Kidney epithelial cell (primary cell): Measurements from ENCODE around the gene SLC44A2. TPM values are rescaled to one million over a fixed set of nuclear protein-coding genes. Genes with fewer than 3 reads are reported as not detected.
"Not testable (repeated sequence)": the region's sequence is repeated elsewhere in the genome, so short reads cannot be mapped to it uniquely, and the experiment has no call there.

Source experiments
- DNase-seq: peaks from one replicate; pipeline ENCODE4 v3.0.0-alpha.2; 2010; ENCODE audit warnings: low read depth
- H3K27me3 ChIP-seq: 2 replicates; pipeline ENCODE4 v1.6.0; 2011; ENCODE audit warnings: low read length; ENCODE audit not compliant: control insufficient read depth, insufficient read depth
- H3K36me3 ChIP-seq: 2 replicates; pipeline ENCODE4 v1.5.1; 2011; ENCODE audit warnings: low read length; ENCODE audit not compliant: control insufficient read depth, insufficient read depth
- H3K4me3 ChIP-seq: 2 replicates; pipeline ENCODE4 v1.5.1; 2011; ENCODE audit warnings: low read depth, mild to moderate bottlenecking, control low read depth, low read length
- CTCF ChIP-seq: IDR thresholded peaks from 2 replicates; pipeline ENCODE4 v1.5.1; 2011; ENCODE audit warnings: mild to moderate bottlenecking, moderate library complexity, low read length, control low read depth, inconsistent platforms; ENCODE audit not compliant: insufficient read depth, poor library complexity, severe bottlenecking
- total RNA-seq: library from RNA; depleted of rRNA; stranded (reverse); fragments of >200 nt; gene quantifications from 2 replicates; pipeline ENCODE4 v1.2.3, GENCODE V29; 2015

The SLC44A2 gene
- total RNA-seq, 1 donor from 2014 or later: 88.5 TPM

- no peak overlapping the region for H3K4me3 ChIP-seq
- TF ChIP-seq CTCF: no peak
- H3K36me3 ChIP-seq: peaks cover 5% of the 10 kb centered on the region
- DNase-seq: no peak
- H3K27me3 ChIP-seq: no peaks in the 10 kb centered on the region
Observed at GRCh38 chr19:10669246-10669645, 43.9 kb downstream of the SLC44A2 start.

- Histone ChIP-seq H3K4me3 (no peak overlapping the region), H3K27me3 (no peaks in the 10 kb centered on the region), H3K36me3 (peaks cover 5% of the 10 kb centered on the region)
- TF ChIP-seq CTCF: no peak
- DNase-seq: no peak
Observed at GRCh38 chr19:10670182-10670581, 44.8 kb downstream of the SLC44A2 start.

- no peak for TF ChIP-seq CTCF
- peaks cover 7% of the 10 kb centered on the region for H3K36me3 ChIP-seq
- no peak for DNase-seq
- H3K27me3 ChIP-seq: no peaks in the 10 kb centered on the region
- H3K4me3 ChIP-seq: no peak overlapping the region
Observed at GRCh38 chr19:10670876-10671804, 45.8 kb downstream of the SLC44A2 start.

GRCh38 chr19:10671922-10672321 is 46.6 kb downstream of the SLC44A2 start:
- H3K4me3 ChIP-seq, H3K36me3 ChIP-seq, DNase-seq, H3K27me3 ChIP-seq: not testable (repeated sequence)

GRCh38 chr19:10675214-10675613 is 49.9 kb downstream of the SLC44A2 start:
- DNase-seq, H3K27me3 ChIP-seq, H3K4me3 ChIP-seq, H3K36me3 ChIP-seq: not testable (repeated sequence)

- H3K4me3 ChIP-seq: no peak overlapping the region
- peaks cover 11% of the 10 kb centered on the region for H3K36me3 ChIP-seq
- no peak for DNase-seq
- no peak for TF ChIP-seq CTCF
- no peaks in the 10 kb centered on the region for H3K27me3 ChIP-seq
Observed at GRCh38 chr19:10677751-10678150, 52.4 kb downstream of the SLC44A2 start.

GRCh38 chr19:10678813-10679212 is 53.5 kb downstream of the SLC44A2 start:
- peaks cover 18% of the 10 kb centered on the region for H3K36me3 ChIP-seq
- no peak for DNase-seq
- no peak overlapping the region for H3K4me3 ChIP-seq
- no peak for TF ChIP-seq CTCF
- no peaks in the 10 kb centered on the region for H3K27me3 ChIP-seq
